SJSA1 (cell line): ENCODE measurements around the gene SLC9B2. TPM values are rescaled to one million over a fixed set of nuclear protein-coding genes. Genes with fewer than 3 reads are reported as not detected.

Experiments
- DNase-seq, 2 experiments: peaks; one replicate each; pipeline ENCODE4 v3.0.0-alpha.2; 2015 to 2020; ENCODE audit warnings: low spot score in 2 of 2, low read depth in 1 of 2
- H3K27ac ChIP-seq: fragments of 250-450 bp; sonication (Bioruptor Pico); 2 replicates; pipeline ENCODE4 v1.5.1; 2020; ENCODE audit warnings: mild to moderate bottlenecking, moderate library complexity
- H3K27me3 ChIP-seq: fragments of 250-450 bp; sonication (Bioruptor Pico); replicated peaks from 2 replicates; pipeline ENCODE4 v1.5.1; 2020; ENCODE audit warnings: mild to moderate bottlenecking, moderate library complexity
- H3K36me3 ChIP-seq: fragments of 250-450 bp; sonication (Bioruptor Pico); 2 replicates; pipeline ENCODE4 v1.5.1; 2020; ENCODE audit warnings: mild to moderate bottlenecking
- H3K4me1 ChIP-seq: fragments of 250-450 bp; sonication (Bioruptor Pico); replicated peaks from 2 replicates; pipeline ENCODE4 v1.6.1; 2021; ENCODE audit warnings: mild to moderate bottlenecking
- H3K4me3 ChIP-seq: fragments of 250-450 bp; sonication (Bioruptor Pico); 2 replicates; pipeline ENCODE4 v1.5.1; 2020; ENCODE audit warnings: mild to moderate bottlenecking
- H3K9me3 ChIP-seq: fragments of 250-450 bp; sonication (Bioruptor Pico); replicated peaks from 2 replicates; pipeline ENCODE4 v1.5.1; 2020; ENCODE audit warnings: mild to moderate bottlenecking
- total RNA-seq: library from RNA; depleted of rRNA; stranded (reverse); fragments of >200 nt; shearing (Covaris generic); gene quantifications from 2 replicates; pipeline ENCODE4 v1.2.3, GENCODE V29; 2014; rRNA removed

Gene SLC9B2
- 28.5 and 32.3 TPM in 2 replicates for total RNA-seq

GRCh38 chr4:103076747-103077347, at the start of gene SLC9B2:
TSS of gene SLC9B2 (minus strand) at chr4:103076761. CDS start at chr4:103067550, 9,211 bp downstream.
- Histone ChIP-seq H3K9me3 (no peaks in the 10 kb centered on the region), H3K4me3 (peak within 1 kb of the TSS; percentile 73), H3K27me3 (no peaks in the 10 kb centered on the region), H3K36me3 (peaks cover 11% of the 10 kb centered on the region; the same call in 1 of the 2 replicates), H3K27ac (peak within 1 kb of the TSS; percentile 89), H3K4me1 (peaks cover 17% of the 10 kb centered on the region)
- no peak for DNase-seq

- Histone ChIP-seq H3K27ac (no peak overlapping the region), H3K27me3 (no peaks in the 10 kb centered on the region; the same call in 1 of the 2 replicates)
Measured at GRCh38 chr4:103126126-103126525, 49.6 kb upstream of the SLC9B2 start.

GRCh38 chr4:103123114-103123513, 46.6 kb upstream of the SLC9B2 start:
- no peaks in the 10 kb centered on the region for H3K4me1 ChIP-seq
- no peak overlapping the region for H3K27ac ChIP-seq
- no peaks in the 10 kb centered on the region for H3K9me3 ChIP-seq
- no peaks in the 10 kb centered on the region for H3K27me3 ChIP-seq
- no peak for DNase-seq
- peaks cover 62% of the 10 kb centered on the region for H3K36me3 ChIP-seq
- H3K4me3 ChIP-seq = no peak overlapping the region

More at GRCh38 chr4:103126126-103126525, 49.6 kb upstream of the SLC9B2 start:
- no peaks in the 10 kb centered on the region for H3K4me1 ChIP-seq
- peaks cover 65% of the 10 kb centered on the region for H3K36me3 ChIP-seq
- no peak overlapping the region for H3K4me3 ChIP-seq
- no peaks in the 10 kb centered on the region; the same call in 1 of the 2 replicates for H3K9me3 ChIP-seq
- DNase-seq = no peak

GRCh38 chr4:103118166-103118565, 41.6 kb upstream of the SLC9B2 start:
- H3K9me3 ChIP-seq = no peaks in the 10 kb centered on the region
- H3K4me1 ChIP-seq = no peaks in the 10 kb centered on the region
- DNase-seq = no peak
- H3K27ac ChIP-seq = no peak overlapping the region
- no peak overlapping the region for H3K4me3 ChIP-seq
- peaks cover 65% of the 10 kb centered on the region for H3K36me3 ChIP-seq
- no peaks in the 10 kb centered on the region for H3K27me3 ChIP-seq

- H3K9me3 ChIP-seq = no peaks in the 10 kb centered on the region
- H3K36me3 ChIP-seq = peaks cover 63% of the 10 kb centered on the region
- H3K4me1 ChIP-seq = no peaks in the 10 kb centered on the region
- no peaks in the 10 kb centered on the region for H3K27me3 ChIP-seq
- DNase-seq = no peak
- no peak overlapping the region for H3K4me3 ChIP-seq
- no peak overlapping the region for H3K27ac ChIP-seq
Measured at GRCh38 chr4:103111598-103111997, 35.0 kb upstream of the SLC9B2 start.

- Histone ChIP-seq H3K9me3 (no peaks in the 10 kb centered on the region), H3K27me3 (no peaks in the 10 kb centered on the region), H3K36me3 (peaks cover 55% of the 10 kb centered on the region), H3K4me1 (no peaks in the 10 kb centered on the region; the same call in 1 of the 2 replicates), H3K27ac (no peak overlapping the region), H3K4me3 (no peak overlapping the region)
- DNase-seq = no peak
Measured at GRCh38 chr4:103108542-103108941, 32.0 kb upstream of the SLC9B2 start.

- Histone ChIP-seq H3K4me1 (no peaks in the 10 kb centered on the region; the same call in 1 of the 2 replicates), H3K27me3 (no peaks in the 10 kb centered on the region), H3K9me3 (no peaks in the 10 kb centered on the region), H3K4me3 (no peak overlapping the region), H3K27ac (no peak overlapping the region), H3K36me3 (peaks cover 44% of the 10 kb centered on the region)
- no peak for DNase-seq
Measured at GRCh38 chr4:103105558-103106356, 29.2 kb upstream of the SLC9B2 start.

GRCh38 chr4:103104886-103105285, 28.3 kb upstream of the SLC9B2 start:
- Histone ChIP-seq H3K27ac (no peak overlapping the region), H3K4me1 (no peaks in the 10 kb centered on the region; the same call in 1 of the 2 replicates)

GRCh38 chr4:103100691-103101090, 24.1 kb upstream of the SLC9B2 start:
- Histone ChIP-seq H3K27me3 (no peaks in the 10 kb centered on the region), H3K36me3 (no peaks in the 10 kb centered on the region; the same call in 1 of the 2 replicates), H3K4me3 (no peak overlapping the region), H3K4me1 (peaks cover 10% of the 10 kb centered on the region), H3K9me3 (no peaks in the 10 kb centered on the region), H3K27ac (no peak overlapping the region)
- DNase-seq = no peak

More at GRCh38 chr4:103104886-103105285, 28.3 kb upstream of the SLC9B2 start:
- H3K4me3 ChIP-seq = no peak overlapping the region
- peaks cover 35% of the 10 kb centered on the region for H3K36me3 ChIP-seq
- DNase-seq = no peak
- no peaks in the 10 kb centered on the region for H3K27me3 ChIP-seq
- H3K9me3 ChIP-seq = no peaks in the 10 kb centered on the region

GRCh38 chr4:103099691-103100392, 23.3 kb upstream of the SLC9B2 start, which contains the start of gene BDH2:
TSS of gene BDH2 (minus strand) at chr4:103099834. CDS start at chr4:103096254, 3,580 bp downstream.
- Histone ChIP-seq H3K4me3 (peak within 1 kb of the TSS; percentile 35), H3K36me3 (no peaks in the 10 kb centered on the region), H3K9me3 (no peaks in the 10 kb centered on the region), H3K27me3 (no peaks in the 10 kb centered on the region), H3K27ac (peak within 1 kb of the TSS; percentile 37), H3K4me1 (peaks cover 10% of the 10 kb centered on the region)
- DNase-seq = peak; percentile 58 to 64

- Histone ChIP-seq H3K4me1 (peaks cover 10% of the 10 kb centered on the region), H3K27me3 (no peaks in the 10 kb centered on the region), H3K27ac (peak overlapping the region; percentile 37), H3K36me3 (no peaks in the 10 kb centered on the region), H3K4me3 (peak overlapping the region; percentile 35), H3K9me3 (no peaks in the 10 kb centered on the region)
- no peak for DNase-seq
Measured at GRCh38 chr4:103098756-103099440, 22.3 kb upstream of the SLC9B2 start.

- H3K36me3 ChIP-seq = no peaks in the 10 kb centered on the region
- H3K27ac ChIP-seq = no peak overlapping the region
- no peak overlapping the region for H3K4me3 ChIP-seq
- DNase-seq = no peak
- H3K4me1 ChIP-seq = peaks cover 10% of the 10 kb centered on the region
- H3K27me3 ChIP-seq = no peaks in the 10 kb centered on the region
- H3K9me3 ChIP-seq = no peaks in the 10 kb centered on the region
Measured at GRCh38 chr4:103098341-103098740, 21.8 kb upstream of the SLC9B2 start.

- Histone ChIP-seq H3K9me3 (no peaks in the 10 kb centered on the region), H3K27me3 (no peaks in the 10 kb centered on the region), H3K4me3 (no peak overlapping the region), H3K27ac (no peak overlapping the region), H3K36me3 (no peaks in the 10 kb centered on the region), H3K4me1 (peaks cover 10% of the 10 kb centered on the region)
- no peak for DNase-seq
Measured at GRCh38 chr4:103097112-103097511, 20.6 kb upstream of the SLC9B2 start.
